ENCODE data around the gene DDX41. TPM values are rescaled to one million over a fixed set of nuclear protein-coding genes. Genes with fewer than 3 reads are reported as not detected.
A peak's percentile ranks its signal among the peaks of the same experiment; 100 is the strongest.

Gene DDX41
- total and polyA plus RNA-seq, 7 donors, result 47.8 to 78.4 (median 55.1) TPM

- Histone ChIP-seq H3K4me1 (peaks cover 0 to 2% (median under 1%) of the 10 kb centered on the region in 4 donors), H3K27ac (peak overlapping the region in 1 of 4 donors; percentile 13), H3K36me3 (peaks cover 51 to 99% (median 74%) of the 10 kb centered on the region in 4 donors), H3K9me3 (no peaks in the 10 kb centered on the region), H3K27me3 (no peaks in the 10 kb centered on the region), H3K4me3 (no peak overlapping the region)
- DNase-seq, result peak; percentile 60
- intact Hi-C loops (cut with DNase I), result no loop called here
- TF ChIP-seq EP300 (IDR thresholded peaks at IDR 0.05) (no peak), POLR2AphosphoS5 (IDR thresholded peaks at IDR 0.05) (no peak), POLR2A (IDR thresholded peaks at IDR 0.05) (no peak)
- TF ChIP-seq, protein P1, sequence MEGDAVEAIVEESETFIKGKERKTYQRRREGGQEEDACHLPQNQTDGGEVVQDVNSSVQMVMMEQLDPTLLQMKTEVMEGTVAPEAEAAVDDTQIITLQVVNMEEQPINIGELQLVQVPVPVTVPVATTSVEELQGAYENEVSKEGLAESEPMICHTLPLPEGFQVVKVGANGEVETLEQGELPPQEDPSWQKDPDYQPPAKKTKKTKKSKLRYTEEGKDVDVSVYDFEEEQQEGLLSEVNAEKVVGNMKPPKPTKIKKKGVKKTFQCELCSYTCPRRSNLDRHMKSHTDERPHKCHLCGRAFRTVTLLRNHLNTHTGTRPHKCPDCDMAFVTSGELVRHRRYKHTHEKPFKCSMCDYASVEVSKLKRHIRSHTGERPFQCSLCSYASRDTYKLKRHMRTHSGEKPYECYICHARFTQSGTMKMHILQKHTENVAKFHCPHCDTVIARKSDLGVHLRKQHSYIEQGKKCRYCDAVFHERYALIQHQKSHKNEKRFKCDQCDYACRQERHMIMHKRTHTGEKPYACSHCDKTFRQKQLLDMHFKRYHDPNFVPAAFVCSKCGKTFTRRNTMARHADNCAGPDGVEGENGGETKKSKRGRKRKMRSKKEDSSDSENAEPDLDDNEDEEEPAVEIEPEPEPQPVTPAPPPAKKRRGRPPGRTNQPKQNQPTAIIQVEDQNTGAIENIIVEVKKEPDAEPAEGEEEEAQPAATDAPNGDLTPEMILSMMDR (IDR thresholded peaks at IDR 0.05), result no peak
- 94% methylated on average over 10 of the region's 10 CpGs for WGBS, 2 donors
These were observed 8.3 kb upstream of the DDX41 start for GRCh38 chr5:177524941-177525655.

DNA sequence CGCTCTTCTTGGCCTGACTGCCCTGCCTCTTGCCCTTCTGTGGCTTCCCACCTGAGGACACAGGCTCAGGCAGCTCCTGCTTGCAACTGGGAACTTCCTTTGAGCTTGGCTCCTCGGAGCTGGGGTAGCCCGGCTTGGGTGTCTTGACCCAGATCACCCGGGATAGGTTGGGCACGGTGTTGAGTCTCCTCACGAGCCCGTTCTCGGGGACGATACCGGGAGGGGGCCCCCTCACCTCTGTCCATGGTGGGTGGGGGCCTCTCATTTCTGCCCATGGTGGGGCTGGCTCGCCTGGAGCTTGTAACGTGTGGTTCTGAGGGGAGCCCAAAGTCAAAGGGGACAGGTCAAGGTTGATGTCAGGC is 7.8 kb upstream of the DDX41 start:
- peak; percentile 65 for DNase-seq
- Histone ChIP-seq H3K27me3 (no peaks in the 10 kb centered on the region), H3K27ac (no peak overlapping the region), H3K9me3 (no peaks in the 10 kb centered on the region), H3K4me3 (no peak overlapping the region), H3K4me1 (peaks cover 0 to 6% (median 0%) of the 10 kb centered on the region in 4 donors), H3K36me3 (peaks cover 52 to 99% (median 76%) of the 10 kb centered on the region in 4 donors)
- intact Hi-C loops (cut with DNase I), result no loop called here
- 94 to 95% methylated on average over 12 of the region's 12 CpGs for WGBS, 2 donors
- no peak for TF ChIP-seq POLR2A (IDR thresholded peaks at IDR 0.05)
- TF ChIP-seq, protein P1 (IDR thresholded peaks at IDR 0.05), result no peak
- TF ChIP-seq POLR2AphosphoS5 (IDR thresholded peaks at IDR 0.05), result no peak
- TF ChIP-seq EP300 (IDR thresholded peaks at IDR 0.05), result no peak

- Histone ChIP-seq H3K36me3 (peaks cover 50 to 99% (median 73%) of the 10 kb centered on the region in 4 donors), H3K4me1 (peaks cover 0 to 12% (median 3%) of the 10 kb centered on the region in 4 donors), H3K4me3 (no peak overlapping the region), H3K27me3 (no peaks in the 10 kb centered on the region), H3K27ac (no peak overlapping the region), H3K9me3 (no peaks in the 10 kb centered on the region)
- TF ChIP-seq POLR2A (IDR thresholded peaks at IDR 0.05), result no peak
- TF ChIP-seq EP300 (IDR thresholded peaks at IDR 0.05), result no peak
- TF ChIP-seq POLR2AphosphoS5 (IDR thresholded peaks at IDR 0.05), result no peak
- TF ChIP-seq, protein P1 (IDR thresholded peaks at IDR 0.05), result no peak
- 96 to 97% methylated on average over 19 of the region's 19 CpGs for WGBS, 2 donors
- peak; percentile 56 for DNase-seq
- intact Hi-C loops (cut with DNase I), result no loop called here
These were observed 7.2 kb upstream of the DDX41 start for GRCh38 chr5:177523711-177524538.

- intact Hi-C loops (cut with DNase I), result no loop called here
- Histone ChIP-seq H3K9me3 (no peaks in the 10 kb centered on the region), H3K4me3 (no peak overlapping the region), H3K4me1 (peaks cover 0 to 22% (median 8%) of the 10 kb centered on the region in 4 donors), H3K36me3 (peaks cover 32 to 69% (median 52%) of the 10 kb centered on the region in 4 donors), H3K27me3 (no peaks in the 10 kb centered on the region), H3K27ac (no peak overlapping the region)
- TF ChIP-seq POLR2AphosphoS5 (IDR thresholded peaks at IDR 0.05) (no peak), POLR2A (IDR thresholded peaks at IDR 0.05) (no peak), EP300 (IDR thresholded peaks at IDR 0.05) (no peak)
- TF ChIP-seq, protein P1 (IDR thresholded peaks at IDR 0.05), result no peak
- no peak for DNase-seq
- 78 to 84% methylated on average over 2 of the region's 2 CpGs for WGBS, 2 donors
These were observed 4.3 kb upstream of the DDX41 start for GRCh38 chr5:177520916-177521513.

All from sigmoid colon (tissue), 7 donors.